HT1080 (cell line): ENCODE results near the gene TBXA2R. TPM values are rescaled to one million over a fixed set of nuclear protein-coding genes. Genes with fewer than 3 reads are reported as not detected.

Experiments
- DNase-seq: peaks from one replicate; pipeline ENCODE4 v3.0.0-alpha.2; 2015; ENCODE audit warnings: low read depth
- small RNA-seq: library from RNA; depleted of rRNA; stranded (forward); fragments of <200 nt; gene quantifications from one replicate; pipeline ENCODE3, GENCODE V24; 2014
- total RNA-seq: library from RNA; depleted of rRNA; stranded (reverse); fragments of >200 nt; shearing (Covaris generic); gene quantifications from 2 replicates; pipeline ENCODE4 v1.2.3, GENCODE V29; 2014; rRNA removed

TBXA2R gene
- total RNA-seq, 1 experiment from 2014 or later, result 0.96 TPM

- DNase-seq, result peak; percentile 50
These were observed 49.7 kb downstream of the TBXA2R start for GRCh38 chr19:3556978-3557460.

- no peak for DNase-seq
These were observed 50.2 kb downstream of the TBXA2R start for GRCh38 chr19:3556423-3556977.

GRCh38 chr19:3555653-3556422 lies 50.8 kb downstream of the TBXA2R start:
- DNase-seq, result no peak

- DNase-seq, result no peak
These were observed 52.2 kb downstream of the TBXA2R start for GRCh38 chr19:3554254-3555083.

GRCh38 chr19:3551792-3552095 lies 54.9 kb downstream of the TBXA2R start:
- DNase-seq, result no peak

GRCh38 chr19:3550947-3551791 lies 55.5 kb downstream of the TBXA2R start:
- DNase-seq, result no peak

- DNase-seq, result no peak
These were observed 56.9 kb downstream of the TBXA2R start for GRCh38 chr19:3549816-3550215.

GRCh38 chr19:3548606-3549005 lies 58.1 kb downstream of the TBXA2R start:
- no peak for DNase-seq

GRCh38 chr19:3547767-3548282 lies 58.9 kb downstream of the TBXA2R start:
- DNase-seq, result no peak

GRCh38 chr19:3547301-3547731 lies 59.4 kb downstream of the TBXA2R start:
- no peak for DNase-seq

- no peak for DNase-seq
These were observed 60.6 kb downstream of the TBXA2R start for GRCh38 chr19:3546119-3546518.

- no peak for DNase-seq
These were observed 61.0 kb downstream of the TBXA2R start for GRCh38 chr19:3545669-3546034.

- peak; percentile 65 for DNase-seq
These were observed 61.7 kb downstream of the TBXA2R start for GRCh38 chr19:3544742-3545668.

Small RNAs within 50 kb of the gene (small RNA-seq; reads per million reads assigned to genes)
- not detected for gene AC005786.1

Other genes starting within 250 kb of the TBXA2R start
- 22.5 and 33.2 TPM in 2 replicates for gene NFIC, start 240.3 kb downstream of the TBXA2R start, total RNA-seq
- not detected in 2 replicates for gene SMIM24, start 126.3 kb downstream of the TBXA2R start, total RNA-seq
- not detected in 2 replicates for gene SMIM44, start 123.4 kb downstream of the TBXA2R start, total RNA-seq
- gene DOHH, start 106.2 kb downstream of the TBXA2R start, total RNA-seq, result 37.0 and 45.3 TPM in 2 replicates
- gene FZR1, start 100.6 kb downstream of the TBXA2R start, total RNA-seq, result 60.9 and 73.5 TPM in 2 replicates
- 0.60 TPM in 1 of 2 replicates, not detected in the other for gene TEKTIP1, start 67.7 kb downstream of the TBXA2R start, total RNA-seq
- 109 and 132 TPM in 2 replicates for gene MFSD12, start 49.3 kb downstream of the TBXA2R start, total RNA-seq
- 57.1 and 69.3 TPM in 2 replicates for gene HMG20B, start 33.9 kb downstream of the TBXA2R start, total RNA-seq
- 0.02 and 0.03 TPM in 2 replicates for gene GIPC3, start 21.4 kb downstream of the TBXA2R start, total RNA-seq
- 27.8 and 33.4 TPM in 2 replicates for gene CACTIN, start 19.9 kb upstream of the TBXA2R start, total RNA-seq
- gene PIP5K1C, start 93.6 kb upstream of the TBXA2R start, total RNA-seq, result 8.9 and 15.5 TPM in 2 replicates
- 0.03 TPM in 1 of 2 replicates, not detected in the other for gene TJP3, start 101.5 kb upstream of the TBXA2R start, total RNA-seq
- gene APBA3, start 154.8 kb upstream of the TBXA2R start, total RNA-seq, result 16.9 and 19.3 TPM in 2 replicates
- 50.0 and 107 TPM in 2 replicates for gene MRPL54, start 155.8 kb upstream of the TBXA2R start, total RNA-seq
- gene RAX2, start 165.4 kb upstream of the TBXA2R start, total RNA-seq, result not detected in 2 replicates
- gene MATK, start 179.5 kb upstream of the TBXA2R start, total RNA-seq, result not detected in 2 replicates